GM19239 (cell line): ENCODE data around the gene GNAO1.

Experiments
- DNase-seq: peaks from one replicate; pipeline ENCODE4 v3.0.0; 2011; ENCODE audit warnings: low spot score; ENCODE audit not compliant: insufficient read length
- FAIRE-seq: peaks from 2 replicates; lab custom pipeline; 2011; peaks lifted over from hg19 to GRCh38; lab: Jason Lieb, UNC

The GNAO1 gene

GRCh38 chr16:56327071-56327928 lies 136.0 kb downstream of the GNAO1 start:
- no peak for FAIRE-seq
- DNase-seq, result no peak

GRCh38 chr16:56327929-56328258 lies 136.6 kb downstream of the GNAO1 start:
- FAIRE-seq (no peak), DNase-seq (no peak)

- FAIRE-seq (no peak), DNase-seq (no peak)
Observed at GRCh38 chr16:56328276-56329022, 137.2 kb downstream of the GNAO1 start.

- DNase-seq (no peak), FAIRE-seq (no peak)
Observed at GRCh38 chr16:56329887-56330286, 138.6 kb downstream of the GNAO1 start.

GRCh38 chr16:56330476-56330875 lies 139.2 kb downstream of the GNAO1 start:
- DNase-seq, result no peak
- FAIRE-seq, result no peak

GRCh38 chr16:56331399-56331798 lies 140.1 kb downstream of the GNAO1 start:
- no peak for DNase-seq
- no peak for FAIRE-seq

- FAIRE-seq (no peak), DNase-seq (no peak)
Observed at GRCh38 chr16:56331915-56332314, 140.6 kb downstream of the GNAO1 start.

- DNase-seq (no peak), FAIRE-seq (no peak)
Observed at GRCh38 chr16:56332464-56333079, 141.3 kb downstream of the GNAO1 start.

GRCh38 chr16:56334761-56335160 lies 143.5 kb downstream of the GNAO1 start:
- FAIRE-seq (no peak), DNase-seq (no peak)

- DNase-seq, result no peak
- no peak for FAIRE-seq
Observed at GRCh38 chr16:56336071-56336688, 144.9 kb downstream of the GNAO1 start.

- DNase-seq (no peak), FAIRE-seq (no peak)
Observed at GRCh38 chr16:56336711-56337110, 145.4 kb downstream of the GNAO1 start.

GRCh38 chr16:56337131-56337857 lies 146.0 kb downstream of the GNAO1 start:
- DNase-seq, result no peak
- FAIRE-seq, result no peak

- no peak for FAIRE-seq
- DNase-seq, result no peak
Observed at GRCh38 chr16:56337858-56338325, 146.6 kb downstream of the GNAO1 start.

- no peak for FAIRE-seq
- no peak for DNase-seq
Observed at GRCh38 chr16:56338566-56339318, 147.5 kb downstream of the GNAO1 start.

GRCh38 chr16:56339431-56340195 lies 148.3 kb downstream of the GNAO1 start:
- DNase-seq, result no peak
- FAIRE-seq, result no peak

GRCh38 chr16:56340416-56340815 lies 149.1 kb downstream of the GNAO1 start:
- DNase-seq (no peak), FAIRE-seq (no peak)

- FAIRE-seq, result no peak
- DNase-seq, result no peak
Observed at GRCh38 chr16:56340864-56341365, 149.6 kb downstream of the GNAO1 start.

GRCh38 chr16:56341656-56342399 lies 150.5 kb downstream of the GNAO1 start:
- FAIRE-seq (no peak), DNase-seq (no peak)
